SKM-1 (cell line): ENCODE results near the gene CLEC16A.

Source experiments
- DNase-seq: peaks from one replicate; lab custom pipeline; 2025; ENCODE audit not compliant: unreplicated experiment; lab: John Stamatoyannopoulos, UW

CLEC16A gene

GRCh38 chr16:11135464-11135973 is 191.2 kb downstream of the CLEC16A start:
- peak; percentile 71 for DNase-seq

GRCh38 chr16:11136600-11136999 is 192.2 kb downstream of the CLEC16A start:
- no peak for DNase-seq

- no peak for DNase-seq
These were observed 193.8 kb downstream of the CLEC16A start for GRCh38 chr16:11138022-11138768.

GRCh38 chr16:11138769-11139325 is 194.5 kb downstream of the CLEC16A start:
- no peak for DNase-seq

- DNase-seq: no peak
These were observed 195.1 kb downstream of the CLEC16A start for GRCh38 chr16:11139326-11140097.

GRCh38 chr16:11140098-11140375 is 195.7 kb downstream of the CLEC16A start:
- DNase-seq: no peak

- DNase-seq: no peak
These were observed 196.1 kb downstream of the CLEC16A start for GRCh38 chr16:11140466-11140865.

GRCh38 chr16:11140867-11141266 is 196.5 kb downstream of the CLEC16A start:
- DNase-seq: no peak

GRCh38 chr16:11141409-11142260 is 197.3 kb downstream of the CLEC16A start:
- DNase-seq: no peak

GRCh38 chr16:11142261-11142630 is 197.9 kb downstream of the CLEC16A start:
- DNase-seq: no peak

- no peak for DNase-seq
These were observed 198.6 kb downstream of the CLEC16A start for GRCh38 chr16:11142951-11143350.

- DNase-seq: no peak
These were observed 199.1 kb downstream of the CLEC16A start for GRCh38 chr16:11143372-11144035.

GRCh38 chr16:11144122-11144521 is 199.8 kb downstream of the CLEC16A start:
- no peak for DNase-seq

- DNase-seq: no peak
These were observed 200.9 kb downstream of the CLEC16A start for GRCh38 chr16:11145173-11145818.

- no peak for DNase-seq
These were observed 201.5 kb downstream of the CLEC16A start for GRCh38 chr16:11145819-11146211.

- no peak for DNase-seq
These were observed 202.8 kb downstream of the CLEC16A start for GRCh38 chr16:11147033-11147753.

- no peak for DNase-seq
These were observed 203.5 kb downstream of the CLEC16A start for GRCh38 chr16:11147754-11148444.

- no peak for DNase-seq
These were observed 204.8 kb downstream of the CLEC16A start for GRCh38 chr16:11149011-11149616.

GRCh38 chr16:11150190-11150589 is 205.8 kb downstream of the CLEC16A start:
- DNase-seq: no peak
